Uterus (tissue), 2 donors: ENCODE results near the gene OR7G1.

Source experiments
- CTCF ChIP-seq, 4 experiments: fragments of 200-600 bp in 2 of 4; fragments of 450-650 bp in 2 of 4; sonication (generic) in 2 of 4; IDR thresholded peaks; one replicate each; pipeline ENCODE4 v1.5.1; 2016 to 2019; ENCODE audit warnings: antibody characterized with exemption in 4 of 4, mild to moderate bottlenecking in 2 of 4, moderate library complexity in 1 of 4
- POLR2A ChIP-seq, 2 donors: fragments of 450-650 bp; IDR thresholded peaks; one replicate each; pipeline ENCODE4 v1.6.1; 2016; ENCODE audit warnings: antibody characterized with exemption in 2 of 2, mild to moderate bottlenecking in 1 of 2, moderate library complexity in 1 of 2

GRCh38 chr19:9107375-9107774, 8.2 kb downstream of the OR7G1 start, which contains the start of gene OR7G2:
- no peak for TF ChIP-seq POLR2A (IDR thresholded peaks at IDR 0.05)
- TF ChIP-seq CTCF (IDR thresholded peaks at IDR 0.05) = no peak
